ENCODE data around the gene PDRG1.

PDRG1 gene

DNA sequence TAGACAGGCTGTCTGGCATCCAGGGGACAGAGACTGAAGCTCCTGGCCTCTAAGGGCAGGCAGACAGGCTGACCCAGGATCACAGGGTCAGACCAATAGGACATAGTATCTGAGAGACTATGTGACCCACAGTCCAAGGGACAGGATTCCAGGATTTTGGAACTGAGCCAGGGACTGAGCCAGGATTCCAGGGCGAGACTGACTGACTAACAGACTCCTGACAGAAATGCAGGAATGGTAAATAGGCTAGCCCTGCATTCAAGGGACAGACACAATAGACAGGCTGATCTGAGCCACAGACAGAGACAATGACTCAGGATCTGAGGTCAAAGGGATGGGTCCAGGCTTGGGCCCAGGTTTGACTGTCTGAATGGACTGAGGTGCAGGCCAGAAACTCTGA, 35.9 kb upstream of the PDRG1 start:
- H3K4me1 ChIP-seq (ENCODE audit: low read depth, poor library complexity, severe bottlenecking), result no peaks in the 10 kb centered on the region
- H3K36me3 ChIP-seq (ENCODE audit: insufficient read depth), result no peaks in the 10 kb centered on the region
- H2AFZ ChIP-seq (ENCODE audit: low read depth), result no peak overlapping the region
- no peak overlapping the region for H3K9ac ChIP-seq
- H3K4me3 ChIP-seq (IDR thresholded peaks at IDR 0.05; ENCODE audit: insufficient read depth, low read depth, low read length), result no peak overlapping the region
- H4K20me1 ChIP-seq (ENCODE audit: insufficient read depth), result no peaks in the 10 kb centered on the region
- no peak overlapping the region for H3K4me2 ChIP-seq
- H3K79me2 ChIP-seq (ENCODE audit: insufficient read depth, low read depth), result no peaks in the 10 kb centered on the region
- H3K27me3 ChIP-seq (ENCODE audit: insufficient read depth, low read depth), result peaks cover 30% of the 10 kb centered on the region; the same call in 1 of the 2 replicates
- TF ChIP-seq CTCF (conservative IDR thresholded peaks at IDR 0.05; ENCODE audit: low read depth, low read length), result no peak
- H3K27ac ChIP-seq, result no peak overlapping the region

GRCh38 chr20:31984981-31985471, 33.2 kb upstream of the PDRG1 start:
- Histone ChIP-seq H3K27ac (no peak overlapping the region), H2AFZ (ENCODE audit: low read depth) (no peak overlapping the region), H3K36me3 (ENCODE audit: insufficient read depth) (no peaks in the 10 kb centered on the region), H3K9ac (no peak overlapping the region), H3K4me2 (no peak overlapping the region), H3K79me2 (ENCODE audit: insufficient read depth, low read depth) (no peaks in the 10 kb centered on the region), H3K27me3 (ENCODE audit: insufficient read depth, low read depth) (peaks cover 37% of the 10 kb centered on the region; the same call in 1 of the 2 replicates), H3K4me3 (IDR thresholded peaks at IDR 0.05; ENCODE audit: insufficient read depth, low read depth, low read length) (no peak overlapping the region), H4K20me1 (ENCODE audit: insufficient read depth) (no peaks in the 10 kb centered on the region), H3K4me1 (ENCODE audit: low read depth, poor library complexity, severe bottlenecking) (no peaks in the 10 kb centered on the region)
- TF ChIP-seq CTCF (conservative IDR thresholded peaks at IDR 0.05; ENCODE audit: low read depth, low read length), result no peak

- H3K36me3 ChIP-seq (ENCODE audit: insufficient read depth), result no peaks in the 10 kb centered on the region
- H4K20me1 ChIP-seq (ENCODE audit: insufficient read depth), result no peaks in the 10 kb centered on the region
- H2AFZ ChIP-seq (ENCODE audit: low read depth), result no peak overlapping the region
- H3K79me2 ChIP-seq (ENCODE audit: insufficient read depth, low read depth), result no peaks in the 10 kb centered on the region
- no peak for TF ChIP-seq CTCF (conservative IDR thresholded peaks at IDR 0.05; ENCODE audit: low read depth, low read length)
- H3K4me3 ChIP-seq (IDR thresholded peaks at IDR 0.05; ENCODE audit: insufficient read depth, low read depth, low read length), result no peak overlapping the region
- no peaks in the 10 kb centered on the region for H3K4me1 ChIP-seq (ENCODE audit: low read depth, poor library complexity, severe bottlenecking)
- H3K27ac ChIP-seq, result no peak overlapping the region
- peaks cover 38% of the 10 kb centered on the region; the same call in 1 of the 2 replicates for H3K27me3 ChIP-seq (ENCODE audit: insufficient read depth, low read depth)
- H3K4me2 ChIP-seq, result no peak overlapping the region
- no peak overlapping the region for H3K9ac ChIP-seq
These were observed 29.9 kb upstream of the PDRG1 start for GRCh38 chr20:31981784-31982183.

DNA sequence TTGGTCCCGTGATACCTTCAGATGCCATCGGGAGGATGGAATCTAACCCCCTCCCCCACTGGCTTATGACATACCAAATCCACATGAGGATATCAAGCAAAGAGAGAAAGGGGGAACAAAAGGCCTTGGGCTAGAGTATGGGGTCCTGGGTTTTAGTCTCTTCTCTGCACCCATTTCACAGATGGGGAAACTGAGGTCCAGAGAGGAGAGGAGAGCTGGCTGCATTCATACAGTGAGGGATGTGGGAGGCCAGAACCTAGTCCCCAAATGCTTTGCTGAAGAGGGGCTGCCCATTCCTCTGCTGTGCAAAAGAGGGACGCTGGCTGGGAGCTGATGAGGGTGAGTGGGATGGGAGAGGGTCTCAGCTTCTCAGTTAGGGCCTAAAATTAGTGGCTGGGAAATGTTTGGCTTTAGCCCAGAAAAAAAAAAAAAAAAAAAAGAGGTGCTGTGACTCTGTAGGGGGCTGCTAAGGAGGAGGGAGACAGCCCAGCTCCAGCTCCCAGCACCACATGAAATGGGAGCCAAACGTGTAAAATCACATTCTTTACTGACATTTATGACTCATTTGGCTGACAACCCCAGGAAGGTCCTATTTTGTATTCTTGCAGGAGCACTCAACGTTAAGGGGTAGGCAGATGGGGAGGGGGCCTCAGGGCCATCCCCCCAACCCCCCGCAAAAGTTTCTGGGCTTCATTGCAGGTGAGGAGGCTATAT, 28.0 kb upstream of the PDRG1 start:
- Histone ChIP-seq H3K79me2 (ENCODE audit: insufficient read depth, low read depth) (no peaks in the 10 kb centered on the region), H4K20me1 (ENCODE audit: insufficient read depth) (no peaks in the 10 kb centered on the region), H3K9ac (no peak overlapping the region), H3K4me2 (no peak overlapping the region), H3K4me3 (IDR thresholded peaks at IDR 0.05; ENCODE audit: insufficient read depth, low read depth, low read length) (no peak overlapping the region), H3K36me3 (ENCODE audit: insufficient read depth) (no peaks in the 10 kb centered on the region), H3K27ac (no peak overlapping the region), H2AFZ (ENCODE audit: low read depth) (no peak overlapping the region), H3K27me3 (ENCODE audit: insufficient read depth, low read depth) (peaks cover 32% of the 10 kb centered on the region; the same call in 1 of the 2 replicates), H3K4me1 (ENCODE audit: low read depth, poor library complexity, severe bottlenecking) (no peaks in the 10 kb centered on the region)
- TF ChIP-seq CTCF (conservative IDR thresholded peaks at IDR 0.05; ENCODE audit: low read depth, low read length), result no peak
